CD14-positive monocyte (primary cell): Measurements from ENCODE around the gene ZNF423. TPM values are rescaled to one million over a fixed set of nuclear protein-coding genes. Genes with fewer than 3 reads are reported as not detected.

Experiments
- DNase-seq, 3 donors: peaks; one replicate each; pipeline ENCODE4 v3.0.0-alpha.2; 2011 to 2022
- H2AFZ ChIP-seq: 2 replicates; pipeline ENCODE4 v1.6.0; 2012; ENCODE audit warnings: mild to moderate bottlenecking, low read depth, low read length, inconsistent platforms; ENCODE audit not compliant: insufficient read depth, poor library complexity, severe bottlenecking
- H3K27ac ChIP-seq, 2 donors: 1 replicate in 1 of 2; 2 replicates in 1 of 2; pipeline ENCODE4 v1.5.1; 2012 to 2013; ENCODE audit warnings: low read length in 2 of 2, control low read depth in 1 of 2, inconsistent platforms in 1 of 2, low read depth in 1 of 2, mild to moderate bottlenecking in 1 of 2
- H3K27me3 ChIP-seq, 2 donors: one replicate each; pipeline versions ENCODE4 v1.6.0 to v1.6.1; 2011 to 2013; ENCODE audit warnings: low read length in 2 of 2; ENCODE audit not compliant: control insufficient read depth in 2 of 2, insufficient read depth in 2 of 2
- H3K36me3 ChIP-seq, 2 donors: replicated peaks in 1 of 2; 1 replicate in 1 of 2; 2 replicates in 1 of 2; pipeline versions ENCODE4 v1.5.1 to v1.6.1; 2012 to 2013; ENCODE audit warnings: low read length in 2 of 2, control low read depth in 1 of 2, inconsistent platforms in 1 of 2, mild to moderate bottlenecking in 1 of 2; ENCODE audit not compliant: insufficient read depth in 2 of 2, control insufficient read depth in 1 of 2
- H3K4me1 ChIP-seq, 2 donors: 1 replicate in 1 of 2; 2 replicates in 1 of 2; pipeline versions ENCODE4 v1.5.1 to v1.6.1; 2012 to 2013; ENCODE audit warnings: low read length in 2 of 2, control low read depth in 1 of 2, inconsistent platforms in 1 of 2, mild to moderate bottlenecking in 1 of 2, moderate library complexity in 1 of 2; ENCODE audit not compliant: insufficient read depth in 2 of 2, control insufficient read depth in 1 of 2
- H3K4me2 ChIP-seq: replicated peaks from 2 replicates; pipeline ENCODE3; 2012; ENCODE audit warnings: low read length, moderate library complexity, mild to moderate bottlenecking; ENCODE audit not compliant: poor library complexity, severe bottlenecking; ENCODE audit errors: extremely low read depth
- H3K4me3 ChIP-seq, 3 experiments: fragments of 200-600 bp in 1 of 3; sonication (generic) in 1 of 3; replicated peaks in 1 of 3; 1 replicate in 2 of 3; 2 replicates in 1 of 3; pipeline ENCODE4 v1.5.1; 2011 to 2013; ENCODE audit warnings: low read length in 3 of 3, mild to moderate bottlenecking in 3 of 3, control low read depth in 2 of 3, low read depth in 2 of 3, inconsistent platforms in 1 of 3, moderate library complexity in 1 of 3
- H3K79me2 ChIP-seq: 2 replicates; pipeline ENCODE4 v1.6.0; 2012; ENCODE audit warnings: mild to moderate bottlenecking, control low read depth, inconsistent platforms, low read length, moderate library complexity; ENCODE audit not compliant: insufficient read depth
- H3K9ac ChIP-seq: 2 replicates; pipeline ENCODE4 v1.6.0; 2017; ENCODE audit warnings: low read length, mild to moderate bottlenecking; ENCODE audit not compliant: insufficient read depth, poor library complexity, severe bottlenecking
- H3K9me3 ChIP-seq, 2 donors: replicated peaks in 1 of 2; 1 replicate in 1 of 2; 2 replicates in 1 of 2; pipeline versions ENCODE4 v1.5.1 to v1.6.1; 2012 to 2013; ENCODE audit warnings: low read length in 2 of 2, control low read depth in 1 of 2; ENCODE audit not compliant: control insufficient read depth in 1 of 2, insufficient read depth in 1 of 2
- H4K20me1 ChIP-seq: 2 replicates; pipeline ENCODE4 v1.6.0; 2012; ENCODE audit warnings: mild to moderate bottlenecking, low read length, control low read depth, moderate library complexity; ENCODE audit not compliant: insufficient read depth
- H3K27ac Mint-ChIP-seq, 7 donors: one replicate each; pipeline ENCODE4 v1.8.0; 2020; ENCODE audit warnings: mild to moderate bottlenecking in 7 of 7, mixed read lengths in 7 of 7, moderate library complexity in 6 of 7, inconsistent platforms in 2 of 7
- H3K27me3 Mint-ChIP-seq, 3 donors: one replicate each; pipeline ENCODE4 v1.8.0; 2021 to 2022; ENCODE audit warnings: low read depth in 3 of 3, mild to moderate bottlenecking in 3 of 3, mixed read lengths in 3 of 3, moderate library complexity in 3 of 3, inconsistent platforms in 1 of 3
- H3K36me3 Mint-ChIP-seq, 2 donors: one replicate each; pipeline ENCODE4 v1.8.0; 2020; ENCODE audit warnings: mixed read lengths in 2 of 2, inconsistent platforms in 1 of 2, mild to moderate bottlenecking in 1 of 2
- H3K4me1 Mint-ChIP-seq: one replicate; pipeline ENCODE4 v1.8.0; 2020; ENCODE audit warnings: mild to moderate bottlenecking, mixed read lengths
- H3K4me3 Mint-ChIP-seq, 2 donors: one replicate each; pipeline ENCODE4 v1.8.0; 2020; ENCODE audit warnings: mild to moderate bottlenecking in 2 of 2, mixed read lengths in 2 of 2, moderate library complexity in 1 of 2
- H3K9me3 Mint-ChIP-seq, 7 donors: one replicate each; pipeline ENCODE4 v1.8.0; 2020 to 2022; ENCODE audit warnings: mixed read lengths in 7 of 7, mild to moderate bottlenecking in 6 of 7, moderate library complexity in 6 of 7, inconsistent platforms in 2 of 7
- WGBS: methylation state at CpG from one replicate; pipeline ENCODE4 v1.1.5; 2013; ENCODE audit warnings: missing lambda C conversion rate; ENCODE audit not compliant: insufficient coverage; 5-methylcytosine and 5-hydroxymethylcytosine counted together
- intact Hi-C, 2 donors: fragments of 100-400 bp; cut with micrococcal nuclease; formaldehyde crosslinking; loops; one replicate each; pipeline versions ENCODE4 v1.15.0 to v1.15.1; 2023
- polyA plus RNA-seq, 3 donors: library from polyadenylated mRNA; depleted of rRNA in 1 of 3; unstranded in 2 of 3; stranded (reverse) in 1 of 3; fragments of 300-500 nt in 2 of 3; fragments of >200 nt in 1 of 3; fragmentation: Illumina TruSeq in 2 of 3; gene quantifications; 1 replicate in 2 of 3; 2 replicates in 1 of 3; pipeline ENCODE4 v1.2.3, GENCODE V29; 2012 to 2021
- TF ChIP-seq, protein P1 (sequence below): fragments of 200-600 bp; IDR thresholded peaks from one replicate; pipeline ENCODE4 v1.8.0; 2022; ENCODE audit warnings: antibody characterized with exemption, mild to moderate bottlenecking

The ZNF423 gene
- polyA plus RNA-seq, 3 donors, result not detected

DNA sequence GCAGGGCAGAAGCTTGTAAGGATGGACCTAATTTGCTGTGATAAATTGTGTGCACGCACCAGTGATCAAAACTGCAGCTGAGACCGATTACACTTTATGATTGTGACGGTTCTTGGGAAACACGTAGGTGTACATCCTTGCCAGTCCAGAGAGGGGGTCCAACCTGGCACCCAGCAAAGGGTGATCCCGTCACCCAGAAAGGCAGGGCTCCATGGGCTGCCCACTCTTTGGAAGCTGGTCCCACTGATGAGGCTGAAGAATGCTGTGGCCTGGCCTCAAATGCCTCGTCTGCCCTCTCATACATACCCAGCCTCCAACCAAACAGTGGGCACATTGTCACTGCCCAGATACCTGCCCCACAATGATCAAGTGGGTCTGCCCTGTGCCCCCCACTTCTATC is 350.4 kb downstream of the ZNF423 start:
- 94% methylated on average over 6 of the region's 6 CpGs for WGBS
- H2AFZ ChIP-seq, result no peak overlapping the region
- Mint-ChIP-seq H3K27me3 (peaks cover 0 to 3% (median 1%) of the 10 kb centered on the region in 3 donors), H3K36me3 (no peaks in the 10 kb centered on the region), H3K4me3 (no peak overlapping the region), H3K9me3 (no peaks in the 10 kb centered on the region), H3K4me1 (peaks cover 20% of the 10 kb centered on the region), H3K27ac (no peak overlapping the region)
- no peaks in the 10 kb centered on the region for H3K79me2 ChIP-seq
- no peak overlapping the region for H3K4me3 ChIP-seq
- no peak overlapping the region for H3K4me2 ChIP-seq
- H3K9me3 ChIP-seq, result no peaks in the 10 kb centered on the region
- no peaks in the 10 kb centered on the region for H3K36me3 ChIP-seq
- intact Hi-C loops, result no loop called here
- TF ChIP-seq, protein P1, sequence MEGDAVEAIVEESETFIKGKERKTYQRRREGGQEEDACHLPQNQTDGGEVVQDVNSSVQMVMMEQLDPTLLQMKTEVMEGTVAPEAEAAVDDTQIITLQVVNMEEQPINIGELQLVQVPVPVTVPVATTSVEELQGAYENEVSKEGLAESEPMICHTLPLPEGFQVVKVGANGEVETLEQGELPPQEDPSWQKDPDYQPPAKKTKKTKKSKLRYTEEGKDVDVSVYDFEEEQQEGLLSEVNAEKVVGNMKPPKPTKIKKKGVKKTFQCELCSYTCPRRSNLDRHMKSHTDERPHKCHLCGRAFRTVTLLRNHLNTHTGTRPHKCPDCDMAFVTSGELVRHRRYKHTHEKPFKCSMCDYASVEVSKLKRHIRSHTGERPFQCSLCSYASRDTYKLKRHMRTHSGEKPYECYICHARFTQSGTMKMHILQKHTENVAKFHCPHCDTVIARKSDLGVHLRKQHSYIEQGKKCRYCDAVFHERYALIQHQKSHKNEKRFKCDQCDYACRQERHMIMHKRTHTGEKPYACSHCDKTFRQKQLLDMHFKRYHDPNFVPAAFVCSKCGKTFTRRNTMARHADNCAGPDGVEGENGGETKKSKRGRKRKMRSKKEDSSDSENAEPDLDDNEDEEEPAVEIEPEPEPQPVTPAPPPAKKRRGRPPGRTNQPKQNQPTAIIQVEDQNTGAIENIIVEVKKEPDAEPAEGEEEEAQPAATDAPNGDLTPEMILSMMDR, result no peak
- DNase-seq, result no peak
- H3K27me3 ChIP-seq, result no peaks in the 10 kb centered on the region
- H3K4me1 ChIP-seq, result peaks cover 14 to 17% of the 10 kb centered on the region in 2 donors
- no peak overlapping the region for H3K9ac ChIP-seq
- H4K20me1 ChIP-seq, result no peaks in the 10 kb centered on the region
- no peak overlapping the region for H3K27ac ChIP-seq

DNA sequence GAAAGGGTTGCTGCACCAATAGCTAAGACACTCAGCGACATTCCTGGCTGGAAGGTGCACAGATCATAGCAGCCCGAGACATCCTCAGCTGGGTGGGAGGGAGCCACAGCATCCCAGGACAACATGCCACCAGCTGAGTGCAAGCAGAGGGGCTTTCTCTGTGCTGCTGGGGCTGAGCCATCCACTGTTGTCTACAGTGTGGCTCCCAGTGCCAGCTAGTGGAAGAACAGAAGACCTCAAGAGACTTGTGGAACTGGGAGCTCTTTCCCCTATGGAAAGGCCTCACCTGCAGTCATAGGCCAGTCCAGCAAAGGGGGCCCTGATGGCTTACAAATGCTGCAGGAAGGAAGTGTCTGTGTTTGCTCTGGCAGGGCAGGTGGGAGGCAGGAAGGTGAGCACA is 351.3 kb downstream of the ZNF423 start:
- TF ChIP-seq, protein P1, result no peak
- Histone ChIP-seq H4K20me1 (no peaks in the 10 kb centered on the region), H3K36me3 (no peaks in the 10 kb centered on the region), H3K9ac (no peak overlapping the region), H3K9me3 (no peaks in the 10 kb centered on the region), H3K27me3 (no peaks in the 10 kb centered on the region), H3K27ac (no peak overlapping the region), H3K79me2 (no peaks in the 10 kb centered on the region), H3K4me3 (no peak overlapping the region), H2AFZ (no peak overlapping the region), H3K4me1 (peaks cover 14 to 17% of the 10 kb centered on the region in 2 donors), H3K4me2 (no peak overlapping the region)
- Mint-ChIP-seq H3K36me3 (no peaks in the 10 kb centered on the region), H3K9me3 (no peaks in the 10 kb centered on the region), H3K4me1 (peaks cover 20% of the 10 kb centered on the region), H3K27ac (no peak overlapping the region), H3K27me3 (peaks cover 0 to 3% (median 1%) of the 10 kb centered on the region in 3 donors), H3K4me3 (no peak overlapping the region)
- intact Hi-C loops, result no loop called here
- DNase-seq, result no peak
- WGBS, result 100% methylated on average over 2 of the region's 2 CpGs
